Measurements from ENCODE around the gene AGBL3. TPM values are rescaled to one million over a fixed set of nuclear protein-coding genes. Genes with fewer than 3 reads are reported as not detected.

The AGBL3 gene
- total RNA-seq, 3 donors from 2014 or later (not counting 1 experiment from before 2014, with no cell fraction given), result 0.99 to 2.3 (median 1.4) TPM

DNA sequence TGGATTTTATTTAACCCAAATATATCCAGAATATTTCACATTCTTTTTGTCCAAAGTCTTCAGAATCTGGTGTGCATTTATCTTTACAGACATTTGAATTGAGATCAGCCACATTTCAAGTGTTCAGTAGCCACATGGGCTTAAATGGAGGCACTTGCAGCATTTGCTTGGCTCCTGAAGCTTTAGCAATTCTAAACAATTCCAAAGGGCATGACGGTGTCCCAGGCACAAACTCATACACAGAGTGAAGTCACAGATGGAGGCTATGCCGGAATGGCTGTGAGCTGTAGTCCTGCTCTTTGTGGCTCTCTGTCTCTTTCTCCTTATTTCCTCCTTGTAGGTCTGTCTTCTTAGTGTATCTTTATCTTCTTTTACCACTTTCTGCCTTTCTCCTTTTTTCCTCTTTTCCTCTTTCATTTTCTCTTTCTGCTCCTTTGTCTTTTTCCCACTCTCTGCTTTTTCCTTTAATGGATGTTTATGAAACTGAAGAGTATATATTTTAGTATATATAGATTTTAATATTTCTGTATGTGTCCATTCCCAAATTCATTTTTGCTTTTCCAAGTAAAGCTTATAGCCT is 7.7 kb downstream of the AGBL3 start:
- no peaks in the 10 kb centered on the region for H3K27me3 Mint-ChIP-seq (ENCODE audit: low read depth in 2 of 2)
- Histone ChIP-seq H3K9me3 (ENCODE audit: control insufficient read depth, insufficient read depth, low read length) (no peaks in the 10 kb centered on the region), H3K36me3 (ENCODE audit: control insufficient read depth, insufficient read depth, low read length) (peaks cover 8% of the 10 kb centered on the region), H3K27ac (ENCODE audit: low read length) (no peak overlapping the region), H3K4me1 (ENCODE audit: control insufficient read depth, insufficient read depth, low read length) (no peaks in the 10 kb centered on the region), H3K27me3 (ENCODE audit: control insufficient read depth, insufficient read depth, low read length) (no peaks in the 10 kb centered on the region), H3K4me3 (ENCODE audit: low read length) (no peak overlapping the region)
- peaks cover 2% of the 10 kb centered on the region for H3K36me3 Mint-ChIP-seq
- TF ChIP-seq CTCF (IDR thresholded peaks at IDR 0.05), result no peak
- WGBS (ENCODE audit: insufficient coverage), result 98% methylated on average over 2 of the region's 2 CpGs
- ATAC-seq (no peak), DNase-seq (no peak)
- peaks cover 7 to 19% of the 10 kb centered on the region in 2 donors for H3K4me1 Mint-ChIP-seq
- no peak overlapping the region for H3K4me3 Mint-ChIP-seq
- intact Hi-C loops (cut with micrococcal nuclease), result no loop called here
- H3K9me3 Mint-ChIP-seq, result no peaks in the 10 kb centered on the region
- H3K27ac Mint-ChIP-seq, result no peak overlapping the region

DNA sequence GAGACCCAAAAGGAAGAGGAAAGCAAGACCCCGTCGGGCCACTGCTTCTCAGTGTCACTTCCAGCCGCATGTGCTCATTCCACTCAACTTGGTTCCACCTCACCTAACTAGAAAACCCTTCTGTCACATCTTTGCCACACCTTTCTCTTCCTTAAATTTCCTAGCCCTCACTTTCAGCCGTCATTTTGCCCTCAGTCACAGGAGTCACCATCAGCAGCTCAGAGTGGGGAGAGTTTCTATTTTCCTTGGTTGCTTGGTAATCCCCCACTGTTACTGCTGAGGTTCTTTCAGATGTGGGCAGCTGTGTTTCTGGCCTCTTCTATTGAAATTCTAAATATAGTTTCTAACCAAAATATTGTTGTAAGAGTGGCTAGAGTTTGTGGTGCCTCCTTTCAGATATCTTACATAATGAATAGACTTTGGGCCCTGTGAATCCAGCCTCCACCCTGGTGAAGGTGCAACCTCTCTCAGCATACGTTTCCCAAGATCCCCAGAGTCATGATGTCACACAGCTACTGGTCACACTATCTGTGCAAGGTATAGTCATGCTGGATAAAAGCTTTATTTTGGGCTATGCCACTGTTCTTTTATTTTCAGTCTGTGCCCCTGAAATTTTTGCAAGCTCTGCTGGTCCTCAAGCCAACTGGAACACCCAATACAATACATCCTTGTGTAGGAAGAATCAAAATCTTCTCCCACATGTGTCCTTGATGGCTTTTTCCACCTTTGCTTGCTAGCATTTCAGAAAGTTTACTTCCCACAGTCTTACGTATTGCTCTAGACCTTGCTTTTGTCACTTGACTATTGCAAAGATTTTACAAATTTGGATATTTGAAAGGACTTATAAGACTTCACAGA is 9.2 kb downstream of the AGBL3 start:
- no peak overlapping the region for H3K27ac ChIP-seq (ENCODE audit: low read length)
- DNase-seq (peak in 1 of 2 donors; percentile 71), ATAC-seq (no peak)
- intact Hi-C loops (cut with micrococcal nuclease), result no loop called here
- Mint-ChIP-seq H3K36me3 (peaks cover 7% of the 10 kb centered on the region), H3K4me3 (no peak overlapping the region), H3K27ac (peak overlapping the region in 1 of 2 donors; percentile 7), H3K27me3 (ENCODE audit: low read depth in 2 of 2) (no peaks in the 10 kb centered on the region), H3K4me1 (peaks cover 7 to 11% of the 10 kb centered on the region in 2 donors), H3K9me3 (no peaks in the 10 kb centered on the region)
- no peaks in the 10 kb centered on the region for H3K9me3 ChIP-seq (ENCODE audit: control insufficient read depth, insufficient read depth, low read length)
- peaks cover 8% of the 10 kb centered on the region for H3K36me3 ChIP-seq (ENCODE audit: control insufficient read depth, insufficient read depth, low read length)
- no peak for TF ChIP-seq CTCF (IDR thresholded peaks at IDR 0.05)
- no peak overlapping the region for H3K4me3 ChIP-seq (ENCODE audit: low read length)
- WGBS (ENCODE audit: insufficient coverage), result 58% methylated on average over 6 of the region's 6 CpGs
- no peaks in the 10 kb centered on the region for H3K27me3 ChIP-seq (ENCODE audit: control insufficient read depth, insufficient read depth, low read length)
- H3K4me1 ChIP-seq (ENCODE audit: control insufficient read depth, insufficient read depth, low read length), result no peaks in the 10 kb centered on the region

DNA sequence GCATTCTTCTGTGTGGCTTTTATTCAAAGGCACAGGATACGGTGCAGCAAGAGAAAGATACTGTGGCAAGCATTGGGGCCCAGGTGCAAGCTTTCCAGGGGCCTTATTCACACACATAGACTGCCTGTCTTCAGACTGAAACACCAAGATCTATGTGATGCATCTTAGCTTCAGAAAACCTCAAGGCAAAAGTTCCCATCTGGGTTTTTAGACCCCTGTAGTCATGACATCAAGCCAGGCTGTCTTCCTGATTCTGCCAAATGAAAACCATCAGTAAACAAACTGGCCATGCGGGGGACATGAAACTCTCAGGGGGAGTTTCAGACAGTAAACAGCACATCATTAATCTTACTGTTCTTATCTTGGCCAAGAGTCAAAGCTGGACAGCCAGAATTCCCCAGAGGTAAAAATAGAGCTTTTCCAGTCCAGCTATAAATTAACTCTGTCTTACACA is 9.8 kb downstream of the AGBL3 start:
- Histone ChIP-seq H3K27ac (ENCODE audit: low read length) (no peak overlapping the region), H3K9me3 (ENCODE audit: control insufficient read depth, insufficient read depth, low read length) (no peaks in the 10 kb centered on the region), H3K4me3 (ENCODE audit: low read length) (no peak overlapping the region), H3K4me1 (ENCODE audit: control insufficient read depth, insufficient read depth, low read length) (no peaks in the 10 kb centered on the region), H3K36me3 (ENCODE audit: control insufficient read depth, insufficient read depth, low read length) (peaks cover 8% of the 10 kb centered on the region), H3K27me3 (ENCODE audit: control insufficient read depth, insufficient read depth, low read length) (no peaks in the 10 kb centered on the region)
- no peaks in the 10 kb centered on the region for H3K9me3 Mint-ChIP-seq
- ATAC-seq (no peak), DNase-seq (peak in 1 of 2 donors; percentile 54)
- H3K4me1 Mint-ChIP-seq, result peaks cover 6 to 7% of the 10 kb centered on the region in 2 donors
- H3K27me3 Mint-ChIP-seq (ENCODE audit: low read depth in 2 of 2), result no peaks in the 10 kb centered on the region
- TF ChIP-seq CTCF (IDR thresholded peaks at IDR 0.05), result no peak
- H3K36me3 Mint-ChIP-seq, result peaks cover 7% of the 10 kb centered on the region
- 79% methylated on average over 2 of the region's 2 CpGs for WGBS (ENCODE audit: insufficient coverage)
- H3K4me3 Mint-ChIP-seq, result no peak overlapping the region
- intact Hi-C loops (cut with micrococcal nuclease), result no loop called here
- no peak overlapping the region for H3K27ac Mint-ChIP-seq

All from natural killer cell (primary cell).